Activated effector memory CD4-positive, alpha-beta T cell treated with anti-CD3 and anti-CD28 coated beads, Interleukin-2, amount 50 U/mL, for 16 hours (primary cell): Measurements from ENCODE around the gene PHPT1.
"Not testable (repeated sequence)": the region's sequence is repeated elsewhere in the genome, so short reads cannot be mapped to it uniquely, and the experiment has no call there.

Source experiments
- DNase-seq: peaks from one replicate; pipeline ENCODE4 v3.0.0-alpha.2; 2020

Gene PHPT1

GRCh38 chr9:136823136-136824046 lies 25.8 kb upstream of the PHPT1 start:
- DNase-seq, result no peak

GRCh38 chr9:136824496-136825225 lies 24.5 kb upstream of the PHPT1 start:
- DNase-seq, result no peak

GRCh38 chr9:136825295-136826187 lies 23.7 kb upstream of the PHPT1 start:
- DNase-seq, result no peak

- DNase-seq, result no peak
Observed at GRCh38 chr9:136826188-136826541, 23.0 kb upstream of the PHPT1 start.

- DNase-seq, result no peak
Observed at GRCh38 chr9:136826703-136827582, 22.3 kb upstream of the PHPT1 start.

GRCh38 chr9:136827794-136828473 lies 21.3 kb upstream of the PHPT1 start:
- DNase-seq, result no peak

- no peak for DNase-seq
Observed at GRCh38 chr9:136828474-136829140, 20.6 kb upstream of the PHPT1 start.

- no peak for DNase-seq
Observed at GRCh38 chr9:136829412-136829811, 19.8 kb upstream of the PHPT1 start.

GRCh38 chr9:136829981-136830885 lies 19.0 kb upstream of the PHPT1 start:
- no peak for DNase-seq

- no peak for DNase-seq
Observed at GRCh38 chr9:136831002-136831719, 18.0 kb upstream of the PHPT1 start.

GRCh38 chr9:136831720-136832104 lies 17.5 kb upstream of the PHPT1 start:
- no peak for DNase-seq

GRCh38 chr9:136832581-136832980 lies 16.6 kb upstream of the PHPT1 start:
- no peak for DNase-seq

- not testable (repeated sequence) for DNase-seq
Observed at GRCh38 chr9:136833381-136834048, 15.7 kb upstream of the PHPT1 start.

- no peak for DNase-seq
Observed at GRCh38 chr9:136835162-136835931, 13.9 kb upstream of the PHPT1 start.

- no peak for DNase-seq
Observed at GRCh38 chr9:136835932-136836904, 13.0 kb upstream of the PHPT1 start.

GRCh38 chr9:136837146-136837855 lies 11.9 kb upstream of the PHPT1 start:
- DNase-seq, result no peak
